Measurements from ENCODE around the gene PDHA1. TPM values are rescaled to one million over a fixed set of nuclear protein-coding genes. Genes with fewer than 3 reads are reported as not detected.
A peak's percentile ranks its signal among the peaks of the same experiment; 100 is the strongest.

PDHA1 gene
- total and polyA plus RNA-seq, 4 donors: 83.2 to 202 (median 168) TPM

GRCh38 chrX:19372170-19372546 is 28.4 kb downstream of the PDHA1 start:
- H3K4me1 ChIP-seq (ENCODE audit: control insufficient read depth, insufficient read depth, low read length): peaks cover 12% of the 10 kb centered on the region
- WGBS (ENCODE audit: insufficient coverage): 13% methylated on average over 8 of the region's 9 CpGs
- peak overlapping the region; percentile 37 for H3K4me3 ChIP-seq (ENCODE audit: low read depth, low read length)
- DNase-seq (ENCODE audit: low read depth in 4 of 6, low spot score in 6 of 6): peak; percentile 13 to 92 (median 38)
- H3K27ac ChIP-seq (ENCODE audit: low read depth, low read length): no peak overlapping the region
- peaks cover 8% of the 10 kb centered on the region for H3K27me3 ChIP-seq (ENCODE audit: control insufficient read depth, insufficient read depth, low read length)
- H3K9me3 ChIP-seq (ENCODE audit: control insufficient read depth, insufficient read depth, low read length): no peaks in the 10 kb centered on the region
- peaks cover 4% of the 10 kb centered on the region for H3K36me3 ChIP-seq (ENCODE audit: control insufficient read depth, insufficient read depth, low read length)

- Histone ChIP-seq H3K4me3 (ENCODE audit: low read depth, low read length) (peak overlapping the region; percentile 37), H3K9me3 (ENCODE audit: control insufficient read depth, insufficient read depth, low read length) (no peaks in the 10 kb centered on the region), H3K27ac (ENCODE audit: low read depth, low read length) (no peak overlapping the region), H3K27me3 (ENCODE audit: control insufficient read depth, insufficient read depth, low read length) (peaks cover 8% of the 10 kb centered on the region), H3K36me3 (ENCODE audit: control insufficient read depth, insufficient read depth, low read length) (peaks cover 4% of the 10 kb centered on the region), H3K4me1 (ENCODE audit: control insufficient read depth, insufficient read depth, low read length) (peaks cover 12% of the 10 kb centered on the region)
- DNase-seq (ENCODE audit: low read depth in 4 of 6, low spot score in 6 of 6): peak in 4 of 6 donors; percentile 0 to 57 (median 24)
- WGBS (ENCODE audit: insufficient coverage): 25% methylated on average over 20 of the region's 20 CpGs
These were observed 29.0 kb downstream of the PDHA1 start for GRCh38 chrX:19372547-19373331.

DNA sequence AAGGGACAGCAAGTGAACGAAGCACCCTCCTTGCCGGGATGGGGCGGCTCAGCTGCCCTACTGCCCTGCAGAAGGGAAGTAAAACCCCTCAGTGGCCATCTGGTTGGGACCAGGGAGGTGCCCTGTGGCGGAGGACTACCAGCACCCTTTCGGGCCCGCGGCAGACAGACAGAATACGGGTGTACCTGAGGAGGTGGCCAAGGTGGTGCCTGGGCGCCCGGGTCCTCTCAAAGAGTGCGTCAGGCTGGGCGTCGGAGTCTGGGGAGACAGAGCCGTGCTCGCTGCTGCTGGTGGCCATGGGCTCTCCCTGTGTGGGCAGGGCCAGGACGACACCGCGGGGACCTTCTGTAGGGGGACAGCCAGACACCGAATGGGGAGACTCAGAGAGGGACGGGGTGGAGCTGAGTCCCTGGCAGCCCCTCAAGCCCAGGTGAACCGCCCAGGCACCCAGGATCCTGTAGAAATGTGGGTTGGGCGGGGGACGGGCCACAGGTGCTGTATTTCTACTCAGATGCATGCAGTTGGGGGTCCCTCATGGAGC is 29.7 kb downstream of the PDHA1 start:
- no peaks in the 10 kb centered on the region for H3K9me3 ChIP-seq (ENCODE audit: control insufficient read depth, insufficient read depth, low read length)
- no peak overlapping the region for H3K27ac ChIP-seq (ENCODE audit: low read depth, low read length)
- H3K36me3 ChIP-seq (ENCODE audit: control insufficient read depth, insufficient read depth, low read length): peaks cover 4% of the 10 kb centered on the region
- WGBS (ENCODE audit: insufficient coverage): 31% methylated on average over 23 of the region's 23 CpGs
- DNase-seq (ENCODE audit: low read depth in 4 of 6, low spot score in 6 of 6): no peak
- peaks cover 12% of the 10 kb centered on the region for H3K4me1 ChIP-seq (ENCODE audit: control insufficient read depth, insufficient read depth, low read length)
- peaks cover 8% of the 10 kb centered on the region for H3K27me3 ChIP-seq (ENCODE audit: control insufficient read depth, insufficient read depth, low read length)
- no peak overlapping the region for H3K4me3 ChIP-seq (ENCODE audit: low read depth, low read length)

GRCh38 chrX:19375546-19375945 is 31.8 kb downstream of the PDHA1 start:
- H3K27me3 ChIP-seq (ENCODE audit: control insufficient read depth, insufficient read depth, low read length): peaks cover 8% of the 10 kb centered on the region
- H3K36me3 ChIP-seq (ENCODE audit: control insufficient read depth, insufficient read depth, low read length): no peaks in the 10 kb centered on the region
- H3K27ac ChIP-seq (ENCODE audit: low read depth, low read length): no peak overlapping the region
- H3K4me1 ChIP-seq (ENCODE audit: control insufficient read depth, insufficient read depth, low read length): peaks cover 12% of the 10 kb centered on the region
- H3K4me3 ChIP-seq (ENCODE audit: low read depth, low read length): no peak overlapping the region
- no peaks in the 10 kb centered on the region for H3K9me3 ChIP-seq (ENCODE audit: control insufficient read depth, insufficient read depth, low read length)
- DNase-seq (ENCODE audit: low read depth in 4 of 6, low spot score in 6 of 6): no peak
- 83% methylated on average over 7 of the region's 8 CpGs for WGBS (ENCODE audit: insufficient coverage)

DNA sequence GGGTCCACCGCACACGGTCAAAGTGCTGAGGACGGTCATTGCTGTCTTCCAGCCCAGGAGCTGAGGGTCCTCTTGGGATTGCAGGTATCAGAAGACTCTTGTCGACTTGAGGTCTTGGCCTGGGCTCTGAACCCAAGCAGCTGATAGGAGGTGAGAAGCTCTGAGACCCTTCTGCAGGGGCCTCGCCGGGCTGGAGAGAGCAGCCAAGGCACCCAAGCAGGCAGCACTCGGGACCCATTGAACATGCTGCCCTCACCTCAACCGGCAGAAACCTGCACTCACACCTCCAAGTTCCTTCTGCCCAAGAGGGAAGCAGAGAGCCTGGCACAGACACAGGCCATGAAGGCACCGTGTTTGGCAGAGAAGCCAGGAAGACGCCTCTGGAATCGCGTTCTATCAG is 34.1 kb downstream of the PDHA1 start:
- peaks cover 7% of the 10 kb centered on the region for H3K4me1 ChIP-seq (ENCODE audit: control insufficient read depth, insufficient read depth, low read length)
- peaks cover 8% of the 10 kb centered on the region for H3K27me3 ChIP-seq (ENCODE audit: control insufficient read depth, insufficient read depth, low read length)
- H3K9me3 ChIP-seq (ENCODE audit: control insufficient read depth, insufficient read depth, low read length): no peaks in the 10 kb centered on the region
- no peak for DNase-seq (ENCODE audit: low read depth in 4 of 6, low spot score in 6 of 6)
- H3K36me3 ChIP-seq (ENCODE audit: control insufficient read depth, insufficient read depth, low read length): no peaks in the 10 kb centered on the region
- WGBS (ENCODE audit: insufficient coverage): 88% methylated on average over 12 of the region's 12 CpGs
- H3K4me3 ChIP-seq (ENCODE audit: low read depth, low read length): no peak overlapping the region
- H3K27ac ChIP-seq (ENCODE audit: low read depth, low read length): no peak overlapping the region

DNA sequence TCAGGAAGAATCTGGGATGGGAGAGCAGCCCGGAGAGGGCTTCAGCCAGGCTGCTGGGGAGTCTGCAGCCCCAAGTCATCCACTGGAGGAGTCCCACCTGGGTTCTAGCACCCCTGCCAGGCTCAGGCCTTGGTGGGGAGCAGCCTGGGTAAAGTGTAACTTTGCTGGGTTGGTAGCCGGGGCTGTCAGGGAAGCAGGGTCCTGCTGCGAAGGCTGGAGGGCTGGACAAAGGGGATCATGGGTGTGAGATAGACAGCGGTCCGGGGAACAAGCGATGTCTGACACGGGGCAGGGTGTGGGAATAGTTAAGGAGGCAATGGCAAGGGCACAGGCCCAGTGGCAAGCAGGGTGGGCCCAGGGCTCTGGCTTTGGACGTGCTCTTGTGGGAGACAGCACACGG is 37.6 kb downstream of the PDHA1 start:
- H3K4me1 ChIP-seq (ENCODE audit: control insufficient read depth, insufficient read depth, low read length): no peaks in the 10 kb centered on the region
- H3K27ac ChIP-seq (ENCODE audit: low read depth, low read length): no peak overlapping the region
- WGBS (ENCODE audit: insufficient coverage): 79% methylated on average over 9 of the region's 9 CpGs
- H3K9me3 ChIP-seq (ENCODE audit: control insufficient read depth, insufficient read depth, low read length): no peaks in the 10 kb centered on the region
- no peak for DNase-seq (ENCODE audit: low read depth in 4 of 6, low spot score in 6 of 6)
- no peak overlapping the region for H3K4me3 ChIP-seq (ENCODE audit: low read depth, low read length)
- H3K27me3 ChIP-seq (ENCODE audit: control insufficient read depth, insufficient read depth, low read length): no peaks in the 10 kb centered on the region
- H3K36me3 ChIP-seq (ENCODE audit: control insufficient read depth, insufficient read depth, low read length): no peaks in the 10 kb centered on the region

- Histone ChIP-seq H3K9me3 (ENCODE audit: control insufficient read depth, insufficient read depth, low read length) (no peaks in the 10 kb centered on the region), H3K36me3 (ENCODE audit: control insufficient read depth, insufficient read depth, low read length) (no peaks in the 10 kb centered on the region), H3K4me1 (ENCODE audit: control insufficient read depth, insufficient read depth, low read length) (no peaks in the 10 kb centered on the region), H3K27me3 (ENCODE audit: control insufficient read depth, insufficient read depth, low read length) (no peaks in the 10 kb centered on the region), H3K27ac (ENCODE audit: low read depth, low read length) (no peak overlapping the region), H3K4me3 (ENCODE audit: low read depth, low read length) (no peak overlapping the region)
- 32% methylated on average over 15 of the region's 16 CpGs for whole genome bisulfite sequencing (ENCODE audit: insufficient coverage)
- peak in 3 of 6 donors; percentile 1 to 49 (median 32) for DNase-seq (ENCODE audit: low read depth in 4 of 6, low spot score in 6 of 6)
These were observed 38.9 kb downstream of the PDHA1 start for GRCh38 chrX:19382555-19383145.

- Histone ChIP-seq H3K4me1 (ENCODE audit: control insufficient read depth, insufficient read depth, low read length) (no peaks in the 10 kb centered on the region), H3K27me3 (ENCODE audit: control insufficient read depth, insufficient read depth, low read length) (no peaks in the 10 kb centered on the region), H3K36me3 (ENCODE audit: control insufficient read depth, insufficient read depth, low read length) (no peaks in the 10 kb centered on the region), H3K27ac (ENCODE audit: low read depth, low read length) (no peak overlapping the region), H3K4me3 (ENCODE audit: low read depth, low read length) (no peak overlapping the region), H3K9me3 (ENCODE audit: control insufficient read depth, insufficient read depth, low read length) (no peaks in the 10 kb centered on the region)
- no peak for DNase-seq (ENCODE audit: low read depth in 4 of 6, low spot score in 6 of 6)
- 61% methylated on average over 2 of the region's 4 CpGs for WGBS (ENCODE audit: insufficient coverage)
These were observed 43.0 kb downstream of the PDHA1 start for GRCh38 chrX:19386679-19387078.

DNA sequence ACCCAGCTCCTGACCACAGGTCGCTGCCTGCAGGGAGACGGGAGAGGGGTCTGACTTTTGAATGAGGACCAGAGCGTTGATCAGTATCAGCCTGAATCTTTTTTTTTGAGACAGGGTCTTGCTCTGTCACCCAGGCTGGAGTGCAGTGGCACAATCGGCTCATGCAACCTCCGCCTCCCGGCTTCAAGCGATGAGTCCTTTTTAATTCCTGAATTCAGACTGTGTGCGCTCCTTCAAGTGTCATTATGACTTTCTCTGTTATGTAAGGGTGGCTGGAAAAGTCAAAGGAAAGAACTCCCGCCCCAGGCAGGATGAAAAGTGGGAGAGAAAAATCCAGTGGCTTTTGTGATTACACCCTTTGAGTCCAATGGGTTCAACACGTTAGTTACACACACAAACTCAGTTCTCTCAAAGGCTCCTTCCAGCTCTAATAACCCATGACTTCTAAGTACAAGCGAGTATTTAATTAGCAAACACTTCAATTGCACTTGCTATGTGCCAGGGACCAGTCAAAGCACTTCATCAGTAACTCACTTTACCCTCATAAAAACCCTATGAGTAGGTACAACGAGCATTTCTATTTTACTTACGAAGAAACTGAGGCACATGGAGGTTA is 44.4 kb downstream of the PDHA1 start:
- Histone ChIP-seq H3K27me3 (ENCODE audit: control insufficient read depth, insufficient read depth, low read length) (no peaks in the 10 kb centered on the region), H3K4me1 (ENCODE audit: control insufficient read depth, insufficient read depth, low read length) (no peaks in the 10 kb centered on the region), H3K36me3 (ENCODE audit: control insufficient read depth, insufficient read depth, low read length) (no peaks in the 10 kb centered on the region), H3K27ac (ENCODE audit: low read depth, low read length) (no peak overlapping the region), H3K4me3 (ENCODE audit: low read depth, low read length) (no peak overlapping the region), H3K9me3 (ENCODE audit: control insufficient read depth, insufficient read depth, low read length) (no peaks in the 10 kb centered on the region)
- 64% methylated on average over 11 of the region's 13 CpGs for WGBS (ENCODE audit: insufficient coverage)
- no peak for DNase-seq (ENCODE audit: low read depth in 4 of 6, low spot score in 6 of 6)
